GOT3 (cell line): ENCODE data around the gene ARHGEF2.
A peak's percentile ranks its signal among the peaks of the same experiment; 100 is the strongest.
"Not testable (repeated sequence)": the region's sequence is repeated elsewhere in the genome, so short reads cannot be mapped to it uniquely, and the experiment has no call there.

Experiments
- DNase-seq: peaks from one replicate; lab custom pipeline; 2025; ENCODE audit warnings: mixed read lengths; lab: John Stamatoyannopoulos, UW

Gene ARHGEF2

DNA sequence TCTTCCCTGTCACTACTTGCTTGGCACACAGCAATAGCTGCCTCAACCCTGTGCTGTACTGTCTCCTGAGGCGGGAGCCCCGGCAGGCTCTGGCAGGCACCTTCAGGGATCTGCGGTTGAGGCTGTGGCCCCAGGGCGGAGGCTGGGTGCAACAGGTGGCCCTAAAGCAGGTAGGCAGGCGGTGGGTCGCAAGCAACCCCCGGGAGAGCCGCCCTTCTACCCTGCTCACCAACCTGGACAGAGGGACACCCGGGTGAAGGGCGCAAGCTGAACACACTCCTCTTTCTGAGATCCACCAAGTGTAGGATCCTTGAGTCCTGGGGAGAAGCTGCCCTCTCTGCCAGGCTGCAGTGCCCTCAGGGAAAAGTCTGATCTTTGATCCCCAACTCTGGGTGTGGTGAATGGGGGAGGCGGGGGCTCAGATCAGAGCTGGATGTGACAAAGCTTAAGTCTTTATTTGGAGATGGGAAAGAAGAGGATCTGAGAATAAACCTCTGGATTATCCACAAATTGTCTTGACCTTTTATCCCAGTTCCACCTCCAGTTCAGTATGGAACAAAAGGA, 35.7 kb downstream of the ARHGEF2 start:
- no peak for DNase-seq

DNA sequence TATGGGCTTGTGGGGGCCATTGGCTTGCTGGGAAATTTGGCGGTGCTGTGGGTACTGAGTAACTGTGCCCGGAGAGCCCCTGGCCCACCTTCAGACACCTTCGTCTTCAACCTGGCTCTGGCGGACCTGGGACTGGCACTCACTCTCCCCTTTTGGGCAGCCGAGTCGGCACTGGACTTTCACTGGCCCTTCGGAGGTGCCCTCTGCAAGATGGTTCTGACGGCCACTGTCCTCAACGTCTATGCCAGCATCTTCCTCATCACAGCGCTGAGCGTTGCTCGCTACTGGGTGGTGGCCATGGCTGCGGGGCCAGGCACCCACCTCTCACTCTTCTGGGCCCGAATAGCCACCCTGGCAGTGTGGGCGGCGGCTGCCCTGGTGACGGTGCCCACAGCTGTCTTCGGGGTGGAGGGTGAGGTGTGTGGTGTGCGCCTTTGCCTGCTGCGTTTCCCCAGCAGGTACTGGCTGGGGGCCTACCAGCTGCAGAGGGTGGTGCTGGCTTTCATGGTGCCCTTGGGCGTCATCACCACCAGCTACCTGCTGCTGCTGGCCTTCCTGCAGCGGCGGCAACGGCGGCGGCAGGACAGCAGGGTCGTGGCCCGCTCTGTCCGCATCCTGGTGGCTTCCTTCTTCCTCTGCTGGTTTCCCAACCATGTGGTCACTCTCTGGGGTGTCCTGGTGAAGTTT, 36.4 kb downstream of the ARHGEF2 start:
- no peak for DNase-seq

GRCh38 chr1:155940993-155941844, 37.1 kb downstream of the ARHGEF2 start, which contains the start of gene RXFP4:
Gene RXFP4 (plus strand): TSS chr1:155941638. CDS start chr1:155941710, 72 bp downstream.
- DNase-seq = no peak

- DNase-seq = no peak
These were observed 37.8 kb downstream of the ARHGEF2 start for GRCh38 chr1:155940482-155940992.

GRCh38 chr1:155938220-155938627, 40.1 kb downstream of the ARHGEF2 start:
- no peak for DNase-seq

- no peak for DNase-seq
These were observed 43.3 kb downstream of the ARHGEF2 start for GRCh38 chr1:155934936-155935590.

- peak; percentile 82 for DNase-seq
These were observed 44.0 kb downstream of the ARHGEF2 start, which contains the start of gene KHDC4 for GRCh38 chr1:155934097-155934935. Gene KHDC4 (minus strand): TSS chr1:155934413. CDS start chr1:155934373, 40 bp downstream.

DNA sequence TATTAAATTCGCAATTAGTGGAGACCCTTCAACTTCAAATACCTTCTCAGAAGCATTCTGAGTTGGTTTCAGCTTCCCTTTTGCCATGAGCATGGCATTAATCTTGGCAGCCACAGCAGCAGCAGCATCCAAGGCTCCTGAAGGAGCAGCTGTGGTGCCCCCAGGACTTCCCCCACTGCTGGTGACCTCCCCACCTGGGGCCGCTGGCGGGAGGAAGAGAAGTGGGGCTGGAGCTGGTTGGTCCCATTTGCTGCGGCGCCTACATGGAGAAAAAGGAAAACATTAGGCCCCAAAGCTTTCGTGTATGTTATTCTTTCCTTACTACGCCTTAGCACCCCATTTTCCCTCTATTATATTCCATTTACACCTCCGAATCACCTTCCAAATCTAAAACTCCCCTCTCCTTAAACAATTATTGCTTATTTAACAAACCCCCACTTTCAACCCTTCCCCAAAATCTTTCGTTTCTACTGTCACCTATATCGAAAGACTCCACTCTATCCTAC, 44.7 kb downstream of the ARHGEF2 start:
- no peak for DNase-seq

GRCh38 chr1:155932487-155932886, 45.9 kb downstream of the ARHGEF2 start:
- DNase-seq = no peak

DNA sequence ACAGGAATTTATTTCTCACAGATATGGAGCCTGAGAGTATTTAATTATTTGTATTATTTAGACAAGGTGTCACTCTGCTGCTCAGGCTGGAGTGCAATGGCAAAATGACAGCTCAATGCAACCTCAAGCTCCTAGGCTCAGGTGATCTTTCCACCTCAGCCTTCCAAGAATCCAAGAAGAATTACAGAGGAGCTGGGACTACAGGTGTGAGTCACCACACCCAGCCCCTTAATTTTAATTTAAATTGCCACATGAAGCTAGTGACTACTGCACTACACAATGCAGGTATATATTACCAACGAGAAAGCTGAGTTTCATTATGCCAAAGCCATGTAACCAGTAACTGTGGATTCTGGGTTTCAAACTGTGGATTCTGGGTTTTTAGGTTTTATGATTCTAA, 46.3 kb downstream of the ARHGEF2 start:
- no peak for DNase-seq

- DNase-seq = no peak
These were observed 46.9 kb downstream of the ARHGEF2 start for GRCh38 chr1:155931332-155932038.

DNA sequence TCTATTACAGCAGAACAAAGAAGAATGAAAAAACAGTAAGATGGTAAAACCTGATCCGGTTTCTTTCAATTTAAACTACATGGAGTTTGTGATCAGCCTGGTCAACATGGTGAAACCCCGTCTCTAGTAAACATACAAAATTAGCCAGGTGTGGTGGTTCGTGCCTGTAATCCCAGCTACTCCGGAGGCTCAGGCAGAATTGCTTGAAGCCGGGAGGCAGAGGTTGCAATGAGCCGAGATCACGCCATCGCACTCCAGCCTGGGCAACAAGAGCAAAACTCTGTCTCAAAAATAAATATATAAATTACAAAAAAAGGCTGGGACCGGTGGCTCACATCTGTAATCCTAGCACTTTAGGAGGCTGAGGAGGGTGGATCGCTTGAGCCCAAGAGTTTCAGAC, 47.6 kb downstream of the ARHGEF2 start:
- DNase-seq = not testable (repeated sequence)

DNA sequence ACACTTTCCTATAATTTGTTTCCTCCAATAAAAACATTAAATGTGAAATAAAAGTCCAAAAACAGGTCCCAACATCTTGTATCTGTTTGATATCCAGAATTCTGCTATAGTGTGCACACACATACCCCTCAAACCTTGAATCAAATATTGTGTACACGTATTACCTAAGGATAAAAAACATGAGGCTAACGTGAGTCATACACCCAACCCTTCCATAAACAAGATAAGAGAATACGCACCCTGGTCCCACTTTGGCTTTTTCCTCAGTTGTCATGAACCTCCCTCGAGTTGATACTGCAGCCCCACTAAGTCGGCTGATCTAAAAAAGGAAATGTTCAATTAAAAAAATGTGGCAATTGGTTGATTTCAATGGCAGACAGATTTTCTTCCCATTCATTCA, 49.3 kb downstream of the ARHGEF2 start:
- no peak for DNase-seq

DNA sequence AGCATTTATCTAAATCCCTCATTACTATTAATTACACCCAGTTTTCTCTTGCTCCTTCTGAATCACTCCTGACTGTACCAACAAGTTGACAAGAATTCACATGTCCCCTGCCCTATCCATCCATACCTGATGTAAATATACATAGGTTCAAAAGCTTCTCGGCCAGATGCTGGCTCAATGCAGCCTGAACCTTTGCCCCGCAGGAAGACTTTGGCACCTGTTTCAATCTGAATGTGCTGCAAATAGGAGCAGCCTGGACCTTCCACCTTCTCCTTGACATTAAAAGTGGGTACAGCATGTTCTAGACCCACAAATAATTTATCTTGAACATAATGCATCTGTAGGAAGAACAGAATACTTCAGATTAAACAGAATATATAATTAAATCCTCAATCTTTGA, 52.8 kb downstream of the ARHGEF2 start:
- DNase-seq = no peak

- DNase-seq = no peak
These were observed 57.6 kb downstream of the ARHGEF2 start for GRCh38 chr1:155920717-155921116.

DNA sequence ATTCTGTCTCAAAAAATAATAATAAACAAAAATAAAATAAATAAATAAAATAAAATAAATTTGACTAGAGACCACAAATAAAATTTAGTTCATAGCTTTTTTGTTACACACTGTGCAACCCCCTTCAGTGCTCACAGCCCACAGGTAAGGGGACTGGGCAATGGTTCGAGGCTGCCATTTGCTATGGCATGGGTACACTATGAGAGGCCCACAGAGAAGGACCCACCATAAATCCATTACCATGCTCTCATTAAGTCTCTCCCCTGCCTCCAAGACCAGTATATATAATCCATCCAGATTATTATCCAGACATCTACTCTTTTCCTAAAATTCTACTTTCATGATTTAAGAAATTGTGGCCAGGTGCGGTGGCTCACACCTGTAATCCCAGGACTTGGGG, 58.5 kb downstream of the ARHGEF2 start:
- no peak for DNase-seq

- DNase-seq = no peak
These were observed 59.7 kb downstream of the ARHGEF2 start for GRCh38 chr1:155918660-155919059.

GRCh38 chr1:155913969-155914757, 64.2 kb downstream of the ARHGEF2 start:
- no peak for DNase-seq

DNA sequence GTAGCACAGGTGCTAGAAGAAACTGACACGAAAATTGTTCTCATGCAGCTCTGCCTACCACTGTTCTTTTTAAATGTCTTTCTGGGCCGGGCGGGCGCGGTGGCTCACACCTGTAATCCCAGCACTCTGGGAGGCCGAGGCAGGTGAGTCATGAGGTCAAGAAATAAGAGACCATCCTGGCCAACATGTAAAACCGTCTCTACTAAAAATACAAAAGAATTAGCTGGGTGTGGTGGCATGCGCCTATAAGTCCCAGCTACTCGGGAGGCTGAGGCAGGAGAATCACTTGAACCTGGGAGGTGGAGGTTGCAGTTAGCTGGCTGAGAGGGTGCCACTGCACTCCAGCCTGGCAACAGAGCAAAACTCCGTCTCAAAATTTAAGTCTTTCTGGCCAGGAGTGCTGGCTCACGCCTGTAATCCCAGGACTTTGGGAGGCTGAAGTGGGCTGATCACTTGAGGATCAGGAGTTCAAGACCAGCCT, 66.3 kb downstream of the ARHGEF2 start:
- no peak for DNase-seq
